KG1 (cell line): ENCODE results near the gene NRG2.

ENCODE experiments used
- DNase-seq: peaks from one replicate; lab custom pipeline; 2025; lab: John Stamatoyannopoulos, UW

NRG2 gene

GRCh38 chr5:139903450-139903794 lies 139.7 kb downstream of the NRG2 start:
- DNase-seq = no peak

GRCh38 chr5:139901986-139902385 lies 141.1 kb downstream of the NRG2 start:
- DNase-seq = no peak

GRCh38 chr5:139901251-139901575 lies 141.9 kb downstream of the NRG2 start:
- no peak for DNase-seq

- no peak for DNase-seq
Observed at GRCh38 chr5:139900546-139901250, 142.4 kb downstream of the NRG2 start.

GRCh38 chr5:139898981-139899380 lies 144.1 kb downstream of the NRG2 start:
- no peak for DNase-seq

GRCh38 chr5:139897982-139898381 lies 145.1 kb downstream of the NRG2 start:
- no peak for DNase-seq

- DNase-seq = no peak
Observed at GRCh38 chr5:139897342-139897741, 145.8 kb downstream of the NRG2 start.

GRCh38 chr5:139896718-139897117 lies 146.4 kb downstream of the NRG2 start:
- DNase-seq = no peak

GRCh38 chr5:139895647-139896046 lies 147.5 kb downstream of the NRG2 start:
- DNase-seq = no peak

GRCh38 chr5:139895046-139895445 lies 148.1 kb downstream of the NRG2 start:
- DNase-seq = no peak

- DNase-seq = no peak
Observed at GRCh38 chr5:139893873-139894272, 149.2 kb downstream of the NRG2 start.

GRCh38 chr5:139889410-139889809 lies 153.7 kb downstream of the NRG2 start:
- DNase-seq = no peak

GRCh38 chr5:139888370-139888769 lies 154.7 kb downstream of the NRG2 start:
- no peak for DNase-seq

GRCh38 chr5:139886213-139886612 lies 156.9 kb downstream of the NRG2 start:
- no peak for DNase-seq

- no peak for DNase-seq
Observed at GRCh38 chr5:139885857-139886208, 157.3 kb downstream of the NRG2 start.

- DNase-seq = no peak
Observed at GRCh38 chr5:139885172-139885856, 157.8 kb downstream of the NRG2 start.

- DNase-seq = no peak
Observed at GRCh38 chr5:139884734-139885133, 158.4 kb downstream of the NRG2 start.

- DNase-seq = no peak
Observed at GRCh38 chr5:139884144-139884543, 159.0 kb downstream of the NRG2 start.

GRCh38 chr5:139882961-139883539 lies 160.0 kb downstream of the NRG2 start:
- no peak for DNase-seq

- DNase-seq = no peak
Observed at GRCh38 chr5:139882316-139882715, 160.8 kb downstream of the NRG2 start.

GRCh38 chr5:139881143-139881733 lies 161.9 kb downstream of the NRG2 start:
- no peak for DNase-seq

GRCh38 chr5:139880416-139881142 lies 162.5 kb downstream of the NRG2 start:
- no peak for DNase-seq

- DNase-seq = no peak
Observed at GRCh38 chr5:139878093-139878492, 165.0 kb downstream of the NRG2 start.
